Neural progenitor cell (in vitro differentiated cells): ENCODE data around the gene RDX. TPM values are rescaled to one million over a fixed set of nuclear protein-coding genes. Genes with fewer than 3 reads are reported as not detected.

Experiments
- DNase-seq: peaks from one replicate; pipeline ENCODE4 v3.0.0-alpha.2; 2016; ENCODE audit warnings: low spot score
- H2AFZ ChIP-seq: fragments of 200-600 bp; sonication (generic); replicated peaks from 2 replicates; pipeline ENCODE4 v1.6.1; 2016; ENCODE audit warnings: antibody characterized with exemption
- H3F3A ChIP-seq: fragments of 200-600 bp; sonication (generic); 2 replicates; pipeline ENCODE4 v1.6.1; 2016; ENCODE audit warnings: antibody characterized with exemption, low read depth
- H3K27ac ChIP-seq: fragments of 200-600 bp; sonication (generic); 2 replicates; pipeline ENCODE4 v1.5.1; 2016; ENCODE audit warnings: mild to moderate bottlenecking
- H3K27me3 ChIP-seq: fragments of 200-600 bp; sonication (generic); 2 replicates; pipeline ENCODE4 v1.6.1; 2016; ENCODE audit warnings: mild to moderate bottlenecking, moderate library complexity
- H3K36me3 ChIP-seq: fragments of 200-600 bp; sonication (generic); 2 replicates; pipeline ENCODE4 v1.5.1; 2016
- H3K4me1 ChIP-seq: fragments of 200-600 bp; sonication (generic); 2 replicates; pipeline ENCODE4 v1.6.1; 2016; ENCODE audit warnings: mixed run types
- H3K4me2 ChIP-seq: fragments of 200-600 bp; sonication (generic); 2 replicates; pipeline ENCODE4 v1.6.1; 2016
- H3K4me3 ChIP-seq: fragments of 200-600 bp; sonication (generic); 2 replicates; pipeline ENCODE4 v1.5.1; 2016
- H3K79me2 ChIP-seq: fragments of 200-600 bp; sonication (generic); 2 replicates; pipeline ENCODE4 v1.6.1; 2016; ENCODE audit warnings: low read depth
- H3K9ac ChIP-seq: fragments of 200-600 bp; sonication (generic); 2 replicates; pipeline ENCODE4 v1.6.1; 2016
- H3K9me3 ChIP-seq: fragments of 200-600 bp; sonication (generic); 2 replicates; pipeline ENCODE4 v1.5.1; 2016; ENCODE audit warnings: low read depth
- H4K20me1 ChIP-seq: fragments of 200-600 bp; sonication (generic); 2 replicates; pipeline ENCODE4 v1.6.1; 2016; ENCODE audit warnings: low read depth
- H3K27ac Mint-ChIP-seq: 3 replicates; pipeline ENCODE4 v1.8.0; 2021; ENCODE audit warnings: mixed read lengths
- H3K27me3 Mint-ChIP-seq: 2 replicates; pipeline ENCODE4 v1.8.0; 2022; ENCODE audit warnings: low read depth, mild to moderate bottlenecking, inconsistent platforms, moderate library complexity, mixed read lengths; ENCODE audit not compliant: insufficient read depth
- H3K36me3 Mint-ChIP-seq: 3 replicates; pipeline ENCODE4 v1.8.0; 2021; ENCODE audit warnings: mixed read lengths
- H3K4me1 Mint-ChIP-seq: 3 replicates; pipeline ENCODE4 v1.8.0; 2021; ENCODE audit warnings: mixed read lengths
- H3K4me3 Mint-ChIP-seq: 3 replicates; pipeline ENCODE4 v1.8.0; 2021; ENCODE audit warnings: mild to moderate bottlenecking, moderate library complexity, mixed read lengths
- H3K9me3 Mint-ChIP-seq: 3 replicates; pipeline ENCODE4 v1.8.0; 2020; ENCODE audit warnings: mixed read lengths
- EZH2 ChIP-seq: fragments of 200-600 bp; sonication (generic); IDR thresholded peaks from 2 replicates; pipeline ENCODE4 v1.6.1; 2017; ENCODE audit warnings: antibody characterized with exemption, mild to moderate bottlenecking, moderate library complexity
- EZH2phosphoT487 ChIP-seq: fragments of 200-600 bp; sonication (generic); IDR thresholded peaks from 2 replicates; pipeline ENCODE4 v1.6.1; 2017; ENCODE audit warnings: antibody characterized with exemption
- total RNA-seq: library from RNA; depleted of rRNA; stranded (reverse); fragments of >200 nt; gene quantifications from 2 replicates; pipeline ENCODE4 v1.2.3, GENCODE V29; 2015; ENCODE audit warnings: low replicate concordance
- TF ChIP-seq, protein P1 (sequence below): fragments of 200-600 bp; sonication (generic); IDR thresholded peaks from 2 replicates; pipeline ENCODE4 v1.5.1; 2017; ENCODE audit warnings: antibody characterized with exemption, mild to moderate bottlenecking

Gene RDX
- total RNA-seq, 1 donor from 2014 or later = 199 TPM

DNA sequence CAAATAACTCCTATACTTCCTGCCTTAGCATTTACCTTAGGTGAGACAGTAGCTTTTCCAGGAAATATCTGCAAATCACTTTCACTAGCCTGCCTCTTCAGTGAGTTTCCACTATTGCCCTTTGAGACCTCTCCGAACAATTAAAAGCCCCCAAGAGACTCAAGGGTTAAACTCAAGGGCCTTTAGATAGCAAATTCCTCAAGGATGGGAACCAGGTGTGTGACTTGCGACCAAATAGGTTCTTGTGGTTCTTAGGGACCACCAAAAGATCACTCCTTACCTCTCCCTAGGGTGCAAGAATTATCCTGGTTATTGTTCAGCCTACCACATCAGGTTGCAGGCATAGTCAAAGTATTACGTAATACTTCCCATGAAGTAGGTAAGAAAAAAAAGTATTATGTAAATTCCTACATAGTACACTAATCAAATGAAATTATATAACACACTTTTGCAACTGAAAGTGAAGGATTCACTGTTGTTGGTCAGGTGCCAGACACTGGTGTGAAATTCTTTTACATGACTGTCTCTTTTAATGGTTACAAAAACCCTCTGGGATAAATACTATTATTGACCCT is 1.4 kb upstream of the RDX start:
- no peak overlapping the region for H3K27ac Mint-ChIP-seq
- TF ChIP-seq, protein P1, sequence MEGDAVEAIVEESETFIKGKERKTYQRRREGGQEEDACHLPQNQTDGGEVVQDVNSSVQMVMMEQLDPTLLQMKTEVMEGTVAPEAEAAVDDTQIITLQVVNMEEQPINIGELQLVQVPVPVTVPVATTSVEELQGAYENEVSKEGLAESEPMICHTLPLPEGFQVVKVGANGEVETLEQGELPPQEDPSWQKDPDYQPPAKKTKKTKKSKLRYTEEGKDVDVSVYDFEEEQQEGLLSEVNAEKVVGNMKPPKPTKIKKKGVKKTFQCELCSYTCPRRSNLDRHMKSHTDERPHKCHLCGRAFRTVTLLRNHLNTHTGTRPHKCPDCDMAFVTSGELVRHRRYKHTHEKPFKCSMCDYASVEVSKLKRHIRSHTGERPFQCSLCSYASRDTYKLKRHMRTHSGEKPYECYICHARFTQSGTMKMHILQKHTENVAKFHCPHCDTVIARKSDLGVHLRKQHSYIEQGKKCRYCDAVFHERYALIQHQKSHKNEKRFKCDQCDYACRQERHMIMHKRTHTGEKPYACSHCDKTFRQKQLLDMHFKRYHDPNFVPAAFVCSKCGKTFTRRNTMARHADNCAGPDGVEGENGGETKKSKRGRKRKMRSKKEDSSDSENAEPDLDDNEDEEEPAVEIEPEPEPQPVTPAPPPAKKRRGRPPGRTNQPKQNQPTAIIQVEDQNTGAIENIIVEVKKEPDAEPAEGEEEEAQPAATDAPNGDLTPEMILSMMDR = no peak
- TF ChIP-seq EZH2phosphoT487 (no peak), EZH2 (no peak)

DNA sequence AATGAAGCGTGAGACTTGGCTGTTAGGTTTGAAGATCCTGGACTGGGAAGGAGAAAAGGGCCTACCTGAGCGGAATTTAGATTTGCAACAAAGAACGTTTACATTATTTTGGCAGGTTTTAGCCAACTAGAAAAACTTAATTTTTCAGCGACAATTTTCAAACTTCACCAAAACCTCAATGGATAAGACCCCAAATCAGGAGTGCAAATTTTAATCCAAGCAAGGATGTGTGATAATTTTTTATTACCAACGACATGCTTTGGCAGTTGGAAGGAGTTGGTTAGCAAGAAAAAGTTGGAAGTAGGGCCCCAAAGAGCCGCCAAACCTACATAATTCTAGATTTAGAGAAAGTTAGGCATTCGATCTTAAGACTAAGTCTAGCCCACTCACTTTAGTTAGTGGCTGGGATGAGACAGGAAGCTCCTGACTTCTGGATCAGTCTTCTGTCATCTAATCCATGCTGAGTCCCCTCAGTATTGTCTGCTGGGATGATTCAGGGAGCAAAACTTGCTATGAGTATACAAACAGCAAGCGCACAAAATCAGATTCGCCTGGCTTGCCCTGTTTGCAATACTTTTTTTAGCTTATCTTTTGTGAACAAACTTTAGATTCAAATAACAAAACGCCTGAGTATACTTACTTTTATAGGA is 787 bp upstream of the RDX start:
- Histone ChIP-seq H4K20me1 (peaks cover 38% of the 10 kb centered on the region), H3K27ac (peak overlapping the region; percentile 68), H3K4me2 (peak overlapping the region; percentile 65), H3K4me1 (peaks cover 29% of the 10 kb centered on the region), H3K27me3 (no peaks in the 10 kb centered on the region), H3F3A (peaks cover 15% of the 10 kb centered on the region), H3K79me2 (peaks cover 39% of the 10 kb centered on the region), H3K4me3 (peak overlapping the region; percentile 100), H3K36me3 (no peaks in the 10 kb centered on the region), H2AFZ (no peak overlapping the region), H3K9ac (no peak overlapping the region), H3K9me3 (no peaks in the 10 kb centered on the region)
- peaks cover 4% of the 10 kb centered on the region for H3K27me3 Mint-ChIP-seq
- peaks cover 30% of the 10 kb centered on the region for H3K4me1 Mint-ChIP-seq
- peak overlapping the region; percentile 66 for H3K27ac Mint-ChIP-seq
- TF ChIP-seq EZH2phosphoT487 (no peak), EZH2 (no peak)
- TF ChIP-seq, protein P1 = no peak
- DNase-seq = no peak
- peak overlapping the region; percentile 85 for H3K4me3 Mint-ChIP-seq
- no peaks in the 10 kb centered on the region for H3K36me3 Mint-ChIP-seq
- peaks cover 2% of the 10 kb centered on the region for H3K9me3 Mint-ChIP-seq

More for the DNA sequence above, 1.4 kb upstream of the RDX start:
- peaks cover 4% of the 10 kb centered on the region for H3K27me3 Mint-ChIP-seq
- Histone ChIP-seq H3K27ac (no peak overlapping the region), H4K20me1 (peaks cover 32% of the 10 kb centered on the region), H3K4me1 (peaks cover 29% of the 10 kb centered on the region), H3K9me3 (no peaks in the 10 kb centered on the region), H3K27me3 (no peaks in the 10 kb centered on the region), H2AFZ (no peak overlapping the region), H3K4me3 (no peak overlapping the region), H3K4me2 (peak overlapping the region; percentile 65), H3F3A (peaks cover 15% of the 10 kb centered on the region), H3K79me2 (peaks cover 33% of the 10 kb centered on the region), H3K9ac (no peak overlapping the region), H3K36me3 (no peaks in the 10 kb centered on the region)
- H3K36me3 Mint-ChIP-seq = no peaks in the 10 kb centered on the region
- DNase-seq = no peak
- peaks cover 2% of the 10 kb centered on the region for H3K9me3 Mint-ChIP-seq
- H3K4me1 Mint-ChIP-seq = peaks cover 30% of the 10 kb centered on the region
- H3K4me3 Mint-ChIP-seq = peak overlapping the region; percentile 85

DNA sequence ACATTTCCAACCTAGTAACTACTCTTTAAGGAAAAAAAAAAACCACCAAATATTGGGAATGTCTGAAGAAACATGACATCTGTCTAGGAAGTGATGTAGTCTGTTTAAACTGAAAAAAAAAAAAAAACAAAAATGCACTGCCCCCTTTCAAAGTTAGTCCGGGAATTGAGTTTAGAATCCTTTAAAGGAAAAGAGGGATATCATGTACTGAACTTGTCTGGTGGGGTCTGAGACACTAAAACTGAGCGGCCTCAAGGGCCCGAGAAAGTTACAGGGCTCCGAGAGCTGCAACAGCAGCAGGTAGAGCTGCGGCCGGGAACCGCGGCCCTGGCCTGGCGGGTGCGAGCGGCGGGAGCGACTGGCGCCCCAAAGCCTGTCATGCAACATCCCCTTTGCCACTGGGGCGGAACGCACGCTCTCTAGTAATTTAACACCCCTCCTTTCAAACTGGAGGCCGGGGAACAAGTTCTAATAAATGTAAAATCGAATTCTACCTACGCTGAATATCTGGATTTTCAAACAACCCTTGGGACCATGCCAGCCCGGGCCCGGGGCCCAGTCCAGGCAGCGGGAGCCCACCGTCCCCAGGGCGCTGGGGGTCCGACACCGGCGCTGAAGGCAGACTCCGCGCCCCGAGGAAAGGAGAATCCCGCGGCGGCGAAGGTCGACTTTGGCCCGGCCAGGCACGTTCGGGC is 736 bp downstream of the RDX start:
- Histone ChIP-seq H3K9me3 (no peaks in the 10 kb centered on the region), H3K36me3 (no peaks in the 10 kb centered on the region), H3F3A (peaks cover 15% of the 10 kb centered on the region), H3K27ac (peak overlapping the region; percentile 97), H2AFZ (peak overlapping the region; percentile 83), H3K27me3 (no peaks in the 10 kb centered on the region), H3K4me2 (peak overlapping the region; percentile 80), H3K4me1 (peaks cover 29% of the 10 kb centered on the region), H3K9ac (peak overlapping the region; percentile 73), H4K20me1 (peaks cover 53% of the 10 kb centered on the region), H3K79me2 (peaks cover 54% of the 10 kb centered on the region), H3K4me3 (peak overlapping the region; percentile 100)
- TF ChIP-seq EZH2 = no peak
- no peak for TF ChIP-seq EZH2phosphoT487
- TF ChIP-seq, protein P1 = no peak
- peak; percentile 79 for DNase-seq
- peaks cover 4% of the 10 kb centered on the region for H3K27me3 Mint-ChIP-seq
- peak overlapping the region; percentile 95 for H3K4me3 Mint-ChIP-seq
- H3K9me3 Mint-ChIP-seq = peaks cover 2% of the 10 kb centered on the region
- H3K4me1 Mint-ChIP-seq = peaks cover 34% of the 10 kb centered on the region
- H3K27ac Mint-ChIP-seq = peak overlapping the region; percentile 78
- H3K36me3 Mint-ChIP-seq = peaks cover 9% of the 10 kb centered on the region
